Stimulated activated CD8-positive, alpha-beta memory T cell treated with anti-CD3 and anti-CD28 coated beads, Interleukin-4, amount 100 ng/mL, for 4 hours (primary cell): ENCODE data around the gene HYAL2.

ENCODE experiments used
- DNase-seq, 2 donors: peaks; one replicate each; pipeline ENCODE4 v3.0.0-alpha.2; 2020; ENCODE audit warnings: low read depth in 2 of 2, low spot score in 1 of 2

The HYAL2 gene

GRCh38 chr3:50271314-50271936 lies 51.1 kb downstream of the HYAL2 start:
- no peak for DNase-seq

- no peak for DNase-seq
These were observed 51.9 kb downstream of the HYAL2 start for GRCh38 chr3:50270422-50271224.

GRCh38 chr3:50269977-50270413 lies 52.5 kb downstream of the HYAL2 start:
- DNase-seq: no peak

DNA sequence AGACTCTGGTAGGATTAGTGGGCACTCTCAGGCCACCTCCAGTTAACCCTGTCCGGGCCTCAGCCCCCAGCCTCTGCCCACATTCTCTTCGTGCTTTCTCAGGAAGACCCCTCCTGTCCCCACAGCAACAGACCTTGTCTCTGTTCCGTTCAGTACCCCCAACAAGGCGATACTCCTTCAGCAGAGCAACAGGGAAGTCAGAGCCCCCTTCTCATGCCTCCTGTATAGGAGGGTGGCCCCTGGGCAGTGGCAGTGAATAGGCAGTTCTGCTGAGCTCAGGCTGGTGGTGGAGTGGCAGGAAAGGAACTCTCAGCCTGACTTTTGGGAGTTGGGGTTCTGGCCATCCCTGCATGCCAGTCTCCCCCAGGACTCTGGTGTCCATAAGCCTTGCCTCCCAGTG lies 53.1 kb downstream of the HYAL2 start:
- no peak for DNase-seq

DNA sequence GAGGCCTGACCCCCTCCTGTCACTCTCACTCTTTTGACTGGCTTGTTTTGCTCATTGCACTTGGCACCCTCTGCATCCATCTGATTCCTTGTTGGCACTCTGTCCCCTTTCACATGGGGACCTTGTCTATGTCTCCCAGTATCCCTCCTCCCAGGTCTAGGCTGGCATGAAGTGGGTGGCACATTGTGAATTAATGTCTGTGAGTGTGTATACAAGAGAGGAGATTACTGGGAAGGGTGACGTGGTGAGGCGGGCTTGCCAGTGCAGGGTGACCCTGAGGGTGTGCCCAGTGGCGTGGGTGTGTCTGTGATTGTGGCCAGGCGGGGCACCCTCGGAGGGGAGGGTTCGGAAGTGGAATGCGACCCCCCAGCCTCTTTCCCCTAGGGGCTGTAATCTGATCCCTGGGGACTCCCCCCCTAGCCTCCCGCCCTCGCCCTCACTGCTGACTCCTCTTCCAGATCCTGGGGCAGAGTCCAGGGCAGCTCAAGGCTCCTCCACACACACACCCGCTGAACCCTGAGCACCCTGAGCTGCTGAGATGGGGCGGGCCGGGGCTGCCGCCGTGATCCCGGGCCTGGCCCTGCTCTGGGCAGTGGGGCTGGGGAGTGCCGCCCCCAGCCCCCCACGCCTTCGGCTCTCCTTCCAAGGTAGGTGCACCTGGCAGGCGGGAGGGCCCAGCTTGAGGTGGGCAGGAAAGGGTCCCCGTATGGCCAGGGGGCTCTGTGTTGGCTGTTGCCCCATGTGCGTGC lies 53.7 kb downstream of the HYAL2 start, which contains the start of gene SEMA3B:
Gene SEMA3B (plus strand): TSS at position 445 of the 749 bp plus-strand sequence. CDS start 94 bp downstream, at position 539.
- no peak for DNase-seq

DNA sequence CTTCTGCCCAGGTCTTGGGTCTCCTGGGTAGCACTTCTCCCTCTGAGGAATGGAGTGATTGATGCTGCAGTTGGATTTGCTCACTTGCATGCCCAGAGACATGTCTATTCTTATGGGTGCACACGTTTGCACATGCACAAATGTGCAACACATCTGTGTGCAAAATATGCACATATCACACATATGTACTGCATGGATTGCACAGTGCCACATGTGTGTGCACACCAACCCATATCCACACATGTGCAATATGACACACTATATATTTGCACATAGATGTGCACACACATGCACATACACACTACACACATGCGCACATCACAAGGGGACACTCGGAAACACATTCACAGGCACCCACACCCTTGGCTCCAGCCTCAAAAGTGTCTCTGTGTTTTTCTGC lies 54.3 kb downstream of the HYAL2 start:
- DNase-seq: no peak
